Upper lobe of left lung (tissue), 4 donors: ENCODE measurements around the gene USP22.

ENCODE experiments used
- POLR2A ChIP-seq, 4 donors: fragments of 450-650 bp; IDR thresholded peaks; one replicate each; pipeline ENCODE4 v1.5.1; 2016 to 2017; ENCODE audit warnings: antibody characterized with exemption in 4 of 4, mild to moderate bottlenecking in 2 of 4
- POLR2AphosphoS5 ChIP-seq, 2 donors: sonication (generic); formaldehyde crosslinking; IDR thresholded peaks; one replicate each; pipeline ENCODE4 v1.5.1; 2017; ENCODE audit warnings: antibody characterized with exemption in 2 of 2
- TF ChIP-seq, protein P1 (sequence below), 6 experiments: fragments of 450-650 bp in 4 of 6; fragments of 200-600 bp in 2 of 6; sonication (generic) in 2 of 6; IDR thresholded peaks; one replicate each; pipeline ENCODE4 v1.5.1; 2016 to 2019; ENCODE audit warnings: antibody characterized with exemption in 6 of 6

DNA sequence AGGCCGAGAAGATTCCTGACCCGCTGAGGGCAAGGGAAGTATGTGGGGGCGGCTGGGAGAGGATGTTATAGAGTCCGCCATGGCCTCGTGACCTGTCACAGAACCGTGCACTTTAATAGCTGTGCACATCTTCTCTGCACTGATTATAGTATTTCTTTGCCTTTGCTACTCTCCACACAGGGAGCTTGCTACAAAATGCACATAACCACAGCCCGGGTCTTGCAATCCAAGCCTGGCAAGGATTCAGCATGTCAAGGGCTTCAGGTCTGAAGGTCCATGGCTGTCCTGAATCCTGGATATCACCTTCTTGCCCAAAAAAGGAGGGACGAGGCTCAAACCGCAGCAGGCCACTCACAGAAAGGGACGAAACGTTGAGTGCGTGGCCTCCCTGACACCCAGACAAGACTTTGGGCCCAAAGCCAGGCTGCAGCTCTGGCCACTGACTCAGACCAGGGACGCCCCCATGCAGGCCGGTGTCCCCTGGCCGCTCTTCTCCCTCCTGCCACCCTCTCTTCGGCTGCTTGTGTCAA, 43.7 kb downstream of the USP22 start:
- TF ChIP-seq, protein P1, sequence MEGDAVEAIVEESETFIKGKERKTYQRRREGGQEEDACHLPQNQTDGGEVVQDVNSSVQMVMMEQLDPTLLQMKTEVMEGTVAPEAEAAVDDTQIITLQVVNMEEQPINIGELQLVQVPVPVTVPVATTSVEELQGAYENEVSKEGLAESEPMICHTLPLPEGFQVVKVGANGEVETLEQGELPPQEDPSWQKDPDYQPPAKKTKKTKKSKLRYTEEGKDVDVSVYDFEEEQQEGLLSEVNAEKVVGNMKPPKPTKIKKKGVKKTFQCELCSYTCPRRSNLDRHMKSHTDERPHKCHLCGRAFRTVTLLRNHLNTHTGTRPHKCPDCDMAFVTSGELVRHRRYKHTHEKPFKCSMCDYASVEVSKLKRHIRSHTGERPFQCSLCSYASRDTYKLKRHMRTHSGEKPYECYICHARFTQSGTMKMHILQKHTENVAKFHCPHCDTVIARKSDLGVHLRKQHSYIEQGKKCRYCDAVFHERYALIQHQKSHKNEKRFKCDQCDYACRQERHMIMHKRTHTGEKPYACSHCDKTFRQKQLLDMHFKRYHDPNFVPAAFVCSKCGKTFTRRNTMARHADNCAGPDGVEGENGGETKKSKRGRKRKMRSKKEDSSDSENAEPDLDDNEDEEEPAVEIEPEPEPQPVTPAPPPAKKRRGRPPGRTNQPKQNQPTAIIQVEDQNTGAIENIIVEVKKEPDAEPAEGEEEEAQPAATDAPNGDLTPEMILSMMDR (IDR thresholded peaks at IDR 0.05): no peak
- TF ChIP-seq POLR2AphosphoS5 (IDR thresholded peaks at IDR 0.05): no peak
- TF ChIP-seq POLR2A (IDR thresholded peaks at IDR 0.05): no peak
